Measurements from ENCODE around the gene GRK6.

GRK6 gene

GRCh38 chr5:177390363-177391300 is 35.8 kb upstream of the GRK6 start:
- H3K4me3 ChIP-seq (ENCODE audit: low read depth, low read length): no peak overlapping the region
- peak; percentile 96 for TF ChIP-seq CTCF (IDR thresholded peaks at IDR 0.05; ENCODE audit: low read depth, low read length)

- H3K4me3 ChIP-seq (ENCODE audit: low read depth, low read length): no peak overlapping the region
- no peak for TF ChIP-seq CTCF (IDR thresholded peaks at IDR 0.05; ENCODE audit: low read depth, low read length)
Measured at GRCh38 chr5:177392765-177393164, 33.7 kb upstream of the GRK6 start.

DNA sequence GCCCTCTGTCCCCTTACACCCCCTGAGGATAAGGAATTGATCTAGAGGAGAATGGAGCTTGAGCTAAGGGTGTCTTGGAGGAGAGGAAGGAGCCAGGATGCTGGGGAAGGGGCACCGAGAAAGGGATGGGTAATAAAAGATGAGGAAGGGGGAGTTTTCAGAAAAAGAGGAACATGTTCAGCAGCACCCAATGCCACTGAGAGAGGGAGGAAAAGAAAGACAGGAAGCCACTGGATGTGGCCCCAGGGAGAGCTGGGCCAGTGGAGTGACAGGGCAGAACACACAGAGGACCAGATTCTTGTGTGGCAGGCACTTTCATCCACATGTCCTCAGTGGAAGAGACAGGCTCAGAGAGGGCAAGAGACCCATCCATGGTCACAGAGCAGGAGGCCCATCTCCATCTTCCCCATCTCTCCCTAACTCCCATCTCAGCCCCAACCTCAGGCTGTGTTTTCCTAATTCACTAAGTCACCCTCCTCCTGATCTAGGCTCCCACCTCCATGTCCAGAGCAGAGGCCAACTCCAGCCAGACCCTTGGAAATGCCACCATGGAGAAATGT is 33.2 kb upstream of the GRK6 start:
- TF ChIP-seq CTCF (IDR thresholded peaks at IDR 0.05; ENCODE audit: low read depth, low read length): no peak
- no peak overlapping the region for H3K4me3 ChIP-seq (ENCODE audit: low read depth, low read length)

DNA sequence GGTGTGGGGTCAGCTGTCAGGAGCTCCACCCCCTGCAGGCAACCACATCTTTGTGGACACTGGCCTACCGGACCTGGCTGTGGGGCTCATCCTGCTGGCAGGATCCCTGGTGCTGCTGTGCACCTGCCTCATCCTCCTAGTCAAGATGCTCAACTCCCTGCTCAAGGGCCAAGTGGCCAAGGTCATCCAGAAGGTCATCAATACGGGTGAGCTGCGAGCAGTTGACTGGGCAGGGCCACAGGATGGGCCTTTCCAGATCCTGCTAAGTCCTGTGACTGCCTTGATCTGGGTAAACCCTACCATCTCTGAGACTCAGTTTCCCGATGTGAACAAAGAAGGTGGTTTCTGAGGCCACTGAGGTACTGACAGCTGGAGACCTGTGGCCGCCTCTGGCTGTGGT is 32.5 kb upstream of the GRK6 start:
- H3K4me3 ChIP-seq (ENCODE audit: low read depth, low read length): no peak overlapping the region
- no peak for TF ChIP-seq CTCF (IDR thresholded peaks at IDR 0.05; ENCODE audit: low read depth, low read length)

- no peak overlapping the region for H3K4me3 ChIP-seq (ENCODE audit: low read depth, low read length)
- TF ChIP-seq CTCF (IDR thresholded peaks at IDR 0.05; ENCODE audit: low read depth, low read length): no peak
Measured at GRCh38 chr5:177396078-177396477, 30.4 kb upstream of the GRK6 start.

- H3K4me3 ChIP-seq (ENCODE audit: low read depth, low read length): no peak overlapping the region
- TF ChIP-seq CTCF (IDR thresholded peaks at IDR 0.05; ENCODE audit: low read depth, low read length): no peak
Measured at GRCh38 chr5:177396807-177397206, 29.7 kb upstream of the GRK6 start.

GRCh38 chr5:177397875-177398390 is 28.5 kb upstream of the GRK6 start:
- H3K4me3 ChIP-seq (ENCODE audit: low read depth, low read length): no peak overlapping the region
- no peak for TF ChIP-seq CTCF (IDR thresholded peaks at IDR 0.05; ENCODE audit: low read depth, low read length)
